Activated CD4-positive, alpha-beta T cell treated with anti-CD3 and anti-CD28 coated beads for 36 hours (primary cell): ENCODE measurements around the gene SCNN1A. TPM values are rescaled to one million over a fixed set of nuclear protein-coding genes. Genes with fewer than 3 reads are reported as not detected.
"Not testable (repeated sequence)": the region's sequence is repeated elsewhere in the genome, so short reads cannot be mapped to it uniquely, and the experiment has no call there.

Experiments used
- ATAC-seq: fragments of 200-7000 bp; cut with Tn5 transposase; one replicate; pipeline ENCODE4 v1.10.0; 2021; ENCODE audit warnings: mild to moderate bottlenecking, moderate library complexity
- CTCF ChIA-PET: fragments of 350-600 bp; sonication (Branson Sonifier 250); formaldehyde crosslinking; loops from one replicate; lab custom pipeline; 2021; ENCODE audit warnings: antibody characterized with exemption; lab: Charles Lee
- POLR2A ChIA-PET: fragments of 350-600 bp; sonication (Branson Sonifier 250); formaldehyde crosslinking; loops from one replicate; lab custom pipeline; 2021; ENCODE audit warnings: antibody characterized with exemption, inconsistent platforms; lab: Charles Lee
- DNase-seq: peaks from one replicate; pipeline ENCODE4 v3.0.0-alpha.2; 2020
- H3K27ac Mint-ChIP-seq: one replicate; pipeline ENCODE4 v1.8.0; 2021; ENCODE audit warnings: mixed read lengths
- H3K27me3 Mint-ChIP-seq: one replicate; pipeline ENCODE4 v1.8.0; 2021; ENCODE audit warnings: mixed read lengths
- H3K36me3 Mint-ChIP-seq: one replicate; pipeline ENCODE4 v1.8.0; 2021; ENCODE audit warnings: low read depth, mixed read lengths
- H3K4me1 Mint-ChIP-seq: one replicate; pipeline ENCODE4 v1.8.0; 2021; ENCODE audit warnings: mixed read lengths
- H3K4me3 Mint-ChIP-seq: one replicate; pipeline ENCODE4 v1.8.0; 2021; ENCODE audit warnings: mild to moderate bottlenecking, moderate library complexity, mixed read lengths
- H3K9me3 Mint-ChIP-seq: one replicate; pipeline ENCODE4 v1.8.0; 2021; ENCODE audit warnings: low read depth, mixed read lengths
- intact Hi-C, 2 experiments: fragments of 100-400 bp; cut with DNase I in 1 of 2; cut with micrococcal nuclease in 1 of 2; formaldehyde crosslinking; loops; one replicate each; pipeline versions ENCODE4 v1.14.2 to v1.15.1; 2022 to 2024; cut with DNase I, micrococcal nuclease
- total RNA-seq, 2 experiments: library from RNA; stranded (reverse); gene quantifications; one replicate each; pipeline ENCODE4 v1.2.3, GENCODE V29; 2021

SCNN1A gene
- total RNA-seq, 2 experiments from 2014 or later: 0.05 TPM; not detected in 1

DNA sequence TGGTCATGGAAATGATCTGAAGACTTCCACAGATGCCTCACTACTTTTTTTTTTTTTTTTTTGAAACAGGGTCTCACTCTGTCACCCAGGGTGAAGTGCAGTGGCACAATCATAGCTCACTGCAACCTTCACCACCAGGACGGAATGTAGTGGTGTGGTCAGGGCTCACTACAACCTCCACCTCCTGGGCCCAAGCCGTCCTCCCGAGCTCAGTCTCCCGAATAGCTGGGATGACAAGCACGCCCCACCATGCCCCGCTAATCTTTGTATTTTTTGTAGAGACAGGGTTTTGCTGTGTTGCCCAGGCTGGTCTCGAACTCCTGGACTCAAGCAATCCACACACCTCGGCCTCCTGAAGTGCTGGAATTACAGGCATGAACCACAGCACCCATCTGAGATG lies 36.8 kb downstream of the SCNN1A start:
- intact Hi-C loops: loop anchor here (5.0 kb wide), 3 partner anchors 34 to 214 kb away; partner anchors contain the start of gene GAPDH (in 1 of the 2)
- not testable (repeated sequence) for DNase-seq
- H3K4me1 Mint-ChIP-seq: peaks cover 27% of the 10 kb centered on the region

DNA sequence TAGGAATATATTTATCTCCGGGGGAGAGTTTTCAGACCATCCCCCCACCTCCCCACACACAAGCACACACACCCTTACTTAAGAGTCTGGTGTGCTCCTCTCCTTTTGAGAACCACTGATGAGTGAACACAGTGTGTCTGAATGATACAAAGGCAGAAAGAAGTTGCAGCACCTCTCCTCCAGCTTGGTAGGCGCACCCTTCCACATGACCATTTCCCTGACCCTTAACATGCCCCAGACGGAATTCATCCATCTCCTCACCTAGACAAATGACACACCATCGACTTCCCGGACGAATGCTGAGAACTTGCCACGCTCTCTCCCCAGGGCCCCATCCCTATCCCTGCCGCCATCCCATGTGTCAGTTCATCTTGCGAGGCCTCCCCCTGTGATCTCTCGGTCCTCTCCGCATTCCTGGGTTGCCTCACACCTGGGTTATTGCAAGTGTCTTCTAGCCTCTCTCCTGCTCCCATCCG lies 37.4 kb downstream of the SCNN1A start:
- H3K4me1 Mint-ChIP-seq: peaks cover 27% of the 10 kb centered on the region
- H3K27ac Mint-ChIP-seq: no peak overlapping the region
- DNase-seq (no peak), ATAC-seq (no peak)
- intact Hi-C loops: loop anchor here (2.0 to 5.0 kb wide), 5 partner anchors 34 to 214 kb away; partner anchors contain the start of gene GAPDH (in 1 of the 2)
- H3K4me3 Mint-ChIP-seq: no peak overlapping the region
- H3K27me3 Mint-ChIP-seq: no peaks in the 10 kb centered on the region
- ChIA-PET CTCF (interaction anchor here (0.7 to 1.4 kb wide), 2 partner anchors 15 to 178 kb away, joined by 3 read pairs; no protein-coding TSS in a partner anchor), POLR2A (interaction anchor here (1.1 kb wide), 1 partner anchor 194 kb away, joined by 3 read pairs; no protein-coding TSS in a partner anchor)
- H3K36me3 Mint-ChIP-seq: peaks cover 22% of the 10 kb centered on the region
- no peaks in the 10 kb centered on the region for H3K9me3 Mint-ChIP-seq

More for the DNA sequence above, 36.8 kb downstream of the SCNN1A start:
- not testable (repeated sequence) for H3K27me3 Mint-ChIP-seq, H3K9me3 Mint-ChIP-seq, H3K4me3 Mint-ChIP-seq, ATAC-seq, H3K27ac Mint-ChIP-seq
- ChIA-PET CTCF (interaction anchor here (0.7 to 1.5 kb wide), 5 partner anchors 15 to 178 kb away, joined by 3 to 6 read pairs (median 5); no protein-coding TSS in a partner anchor), POLR2A (interaction anchor here (0.6 to 1.1 kb wide), 3 partner anchors 10 to 195 kb away, joined by 3 read pairs; no protein-coding TSS in a partner anchor)
- peaks cover 18% of the 10 kb centered on the region for H3K36me3 Mint-ChIP-seq

DNA sequence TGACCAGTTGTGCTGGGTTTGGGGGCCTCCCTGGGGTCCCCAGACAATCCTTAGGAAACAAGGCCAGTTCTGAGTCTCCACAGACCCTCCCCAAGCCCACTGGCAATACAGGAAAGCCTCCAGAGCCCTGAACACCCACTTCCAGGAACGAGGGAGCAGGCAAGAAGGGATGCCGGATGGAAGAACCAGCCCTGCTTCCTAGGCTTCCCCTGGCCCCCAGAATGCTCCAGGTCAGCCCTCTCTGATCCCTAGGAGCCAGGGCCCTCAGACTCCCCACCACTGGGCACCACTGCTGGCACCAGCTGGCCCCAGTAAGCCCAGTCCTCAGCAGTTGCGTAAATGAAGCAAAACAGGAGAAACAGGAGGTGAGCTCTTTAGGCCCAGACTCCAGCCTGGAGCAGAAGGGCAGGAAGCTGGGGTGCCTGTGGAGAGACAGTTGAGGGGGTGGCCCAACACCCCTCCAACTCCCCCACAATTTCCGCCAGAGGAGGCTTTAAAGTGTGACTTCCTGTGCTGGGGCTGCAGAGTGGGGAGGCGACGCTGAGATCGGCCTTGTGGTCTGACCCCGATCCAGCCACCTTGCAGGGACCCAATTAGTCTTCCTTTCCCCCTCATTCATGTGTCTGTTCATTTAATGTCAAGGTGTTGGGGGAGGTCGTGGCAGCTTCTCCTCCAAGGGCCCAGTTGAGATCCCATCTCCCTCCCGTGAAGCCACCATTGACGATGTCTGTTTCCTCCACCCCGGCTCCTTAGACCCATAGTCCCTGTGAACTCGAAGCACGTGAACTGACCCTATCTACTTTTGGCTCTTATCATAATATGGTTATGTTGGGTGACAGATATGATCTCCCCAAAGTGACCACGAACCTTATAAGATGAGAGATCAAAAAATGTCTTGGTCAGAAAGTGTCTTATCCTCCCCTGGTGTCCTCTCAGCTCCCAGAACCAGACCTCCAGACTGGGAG lies 38.2 kb downstream of the SCNN1A start:
- Mint-ChIP-seq H3K4me1 (peaks cover 25% of the 10 kb centered on the region), H3K4me3 (no peak overlapping the region), H3K27me3 (no peaks in the 10 kb centered on the region), H3K9me3 (no peaks in the 10 kb centered on the region), H3K27ac (no peak overlapping the region), H3K36me3 (peaks cover 30% of the 10 kb centered on the region)
- peak; percentile 59 for DNase-seq
- intact Hi-C loops: loop anchor here (1.0 to 5.0 kb wide), 8 partner anchors 26 to 215 kb away; partner anchors contain the start of genes GAPDH (in 2 of the 2) and MRPL51 (in 1 of the 2)
- ChIA-PET POLR2A (interaction anchor here (0.9 to 3.1 kb wide), 7 partner anchors 8 to 196 kb away, joined by 3 to 11 read pairs (median 3); partner anchors contain the start of genes TAPBPL and VAMP1), CTCF (interaction anchor here (0.5 to 3.4 kb wide), 15 partner anchors 8 to 447 kb away, joined by 3 to 21 read pairs (median 4); no protein-coding TSS in a partner anchor)
- ATAC-seq: no peak

DNA sequence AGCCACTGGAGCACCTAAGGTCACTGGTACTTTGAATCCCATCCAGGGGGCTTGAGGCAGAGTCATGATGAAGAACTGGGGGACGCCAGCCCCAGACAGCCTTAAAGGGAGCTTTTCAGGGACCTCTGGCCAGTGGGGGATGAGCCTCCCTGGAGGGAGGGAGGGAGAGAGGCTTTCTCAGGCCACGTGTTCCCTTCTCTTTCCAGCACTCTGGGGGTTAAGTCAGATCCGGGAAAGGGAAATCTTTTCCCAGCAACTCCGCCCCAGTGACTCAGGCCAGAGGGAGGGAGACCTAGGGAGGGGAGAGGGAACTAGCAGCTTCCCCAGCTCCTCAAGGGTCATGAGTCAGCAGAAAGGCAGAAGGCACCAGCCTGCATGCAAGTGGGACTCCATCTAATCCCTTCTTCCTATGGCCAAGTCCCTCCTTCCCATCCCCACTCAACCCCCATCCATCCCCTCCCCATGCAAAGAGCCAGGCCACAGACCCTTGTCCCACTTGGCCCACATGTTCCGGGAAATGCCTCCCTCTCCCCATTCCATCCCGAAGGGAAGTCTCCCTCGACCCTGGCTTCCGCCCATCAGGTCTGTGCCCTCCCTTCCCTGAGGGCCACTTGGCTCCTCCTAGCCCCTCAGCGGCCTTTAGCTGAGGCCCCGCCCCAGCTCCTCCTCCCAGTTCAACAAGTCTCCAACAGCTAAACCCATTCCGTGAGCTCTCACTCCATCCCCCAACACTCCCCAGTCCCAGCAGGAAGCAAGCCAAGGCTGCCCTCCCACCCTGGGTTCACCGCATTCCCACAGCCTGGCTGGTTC lies 39.1 kb downstream of the SCNN1A start:
- ChIA-PET CTCF (interaction anchor here (0.5 to 3.4 kb wide), 22 partner anchors 7 to 448 kb away, joined by 3 to 21 read pairs (median 4); no protein-coding TSS in a partner anchor), POLR2A (interaction anchor here (0.9 to 3.1 kb wide), 7 partner anchors 9 to 196 kb away, joined by 3 to 11 read pairs (median 3); partner anchors contain the start of genes TAPBPL and VAMP1)
- Mint-ChIP-seq H3K9me3 (no peaks in the 10 kb centered on the region), H3K27ac (no peak overlapping the region), H3K4me1 (peaks cover 21% of the 10 kb centered on the region), H3K36me3 (peaks cover 35% of the 10 kb centered on the region), H3K27me3 (no peaks in the 10 kb centered on the region), H3K4me3 (no peak overlapping the region)
- DNase-seq: peak; percentile 79
- intact Hi-C loops: loop anchor here (1.0 to 5.0 kb wide), 8 partner anchors 27 to 216 kb away; partner anchors contain the start of genes GAPDH (in 2 of the 2) and MRPL51 (in 1 of the 2)
- ATAC-seq: peak; percentile 50

DNA sequence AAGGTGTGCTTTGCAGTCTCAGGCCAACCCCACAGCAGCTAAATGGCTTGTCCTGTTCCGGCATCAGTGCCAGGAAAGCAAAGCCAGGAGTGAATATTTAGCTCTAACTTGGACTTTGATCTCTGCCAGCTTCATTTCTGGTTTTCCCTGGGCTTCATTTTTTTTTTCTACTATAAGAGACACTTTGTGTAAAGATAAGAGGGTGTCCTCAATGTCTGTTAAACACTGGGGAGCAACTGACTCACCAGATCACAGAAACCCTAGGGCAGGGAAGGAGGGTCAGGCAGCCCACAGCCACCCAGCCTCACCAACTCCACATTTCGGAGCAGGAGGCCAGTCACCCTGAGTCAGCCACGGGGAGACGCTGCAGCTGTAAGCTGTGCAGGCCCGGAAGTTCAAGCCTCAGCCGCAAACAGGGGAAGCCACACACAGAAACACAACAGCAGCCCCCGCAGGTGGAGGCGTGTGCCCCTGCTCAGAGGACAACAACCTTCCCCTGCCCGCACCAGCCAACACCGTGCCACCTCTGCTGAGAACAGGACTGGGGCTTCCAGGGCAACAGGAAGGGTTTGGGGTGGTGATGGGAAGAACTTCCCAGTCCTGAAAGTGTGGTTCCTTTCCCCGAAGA lies 39.8 kb downstream of the SCNN1A start:
- DNase-seq (peak; percentile 94), ATAC-seq (peak; percentile 83)
- H3K27me3 Mint-ChIP-seq: no peaks in the 10 kb centered on the region
- H3K9me3 Mint-ChIP-seq: no peaks in the 10 kb centered on the region
- intact Hi-C loops: loop anchor here (1.0 to 5.0 kb wide), 12 partner anchors 10 to 217 kb away; partner anchors contain the start of genes GAPDH (in 2 of the 2) and MRPL51 (in 1 of the 2)
- POLR2A ChIA-PET: interaction anchor here (0.6 to 3.1 kb wide), 9 partner anchors 10 to 544 kb away, joined by 3 to 11 read pairs (median 4); partner anchors contain the start of genes MRPL51 and VAMP1
- peaks cover 42% of the 10 kb centered on the region for H3K36me3 Mint-ChIP-seq
- no peak overlapping the region for H3K4me3 Mint-ChIP-seq
- no peak overlapping the region for H3K27ac Mint-ChIP-seq
- CTCF ChIA-PET: interaction anchor here (0.6 to 3.4 kb wide), 15 partner anchors 8 to 203 kb away, joined by 3 to 21 read pairs (median 4); no protein-coding TSS in a partner anchor
- H3K4me1 Mint-ChIP-seq: peaks cover 21% of the 10 kb centered on the region

DNA sequence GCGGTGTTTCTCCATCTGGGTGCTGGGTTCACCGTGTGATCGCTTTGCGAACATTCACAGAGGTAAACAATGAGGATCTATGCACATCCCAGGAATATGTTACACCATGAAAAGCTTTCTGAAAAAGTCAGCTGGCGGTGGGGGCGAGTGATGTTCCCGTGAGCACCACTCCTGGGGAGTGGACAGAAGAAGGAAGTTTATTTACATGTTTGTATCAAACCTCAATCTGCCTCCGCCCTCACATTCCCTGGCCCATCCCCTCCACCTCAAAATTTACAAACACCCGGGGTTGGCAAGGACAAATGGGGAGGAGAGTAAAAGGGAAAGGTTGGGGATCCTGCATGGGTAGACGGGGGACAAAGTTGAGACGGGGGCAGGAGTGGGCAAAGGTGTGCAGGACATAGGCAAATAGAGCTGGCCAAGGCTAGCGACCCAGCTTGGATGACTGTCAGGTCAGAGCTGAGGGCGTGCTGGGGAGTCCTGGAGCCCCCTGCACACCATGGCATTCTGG lies 40.4 kb downstream of the SCNN1A start:
- peaks cover 47% of the 10 kb centered on the region for H3K36me3 Mint-ChIP-seq
- no peak for DNase-seq
- no peak overlapping the region for H3K27ac Mint-ChIP-seq
- H3K4me3 Mint-ChIP-seq: no peak overlapping the region
- no peaks in the 10 kb centered on the region for H3K9me3 Mint-ChIP-seq
- no peaks in the 10 kb centered on the region for H3K27me3 Mint-ChIP-seq
- intact Hi-C loops: loop anchor here (1.0 to 5.0 kb wide), 7 partner anchors 10 to 217 kb away; partner anchors contain the start of gene GAPDH (in 1 of the 2)
- ChIA-PET CTCF (interaction anchor here (0.6 to 3.4 kb wide), 14 partner anchors 9 to 203 kb away, joined by 3 to 21 read pairs (median 4); no protein-coding TSS in a partner anchor), POLR2A (interaction anchor here (0.6 to 3.1 kb wide), 8 partner anchors 10 to 545 kb away, joined by 3 to 11 read pairs (median 4); partner anchors contain the start of genes MRPL51 and VAMP1)
- no peak for ATAC-seq
- H3K4me1 Mint-ChIP-seq: peaks cover 21% of the 10 kb centered on the region

DNA sequence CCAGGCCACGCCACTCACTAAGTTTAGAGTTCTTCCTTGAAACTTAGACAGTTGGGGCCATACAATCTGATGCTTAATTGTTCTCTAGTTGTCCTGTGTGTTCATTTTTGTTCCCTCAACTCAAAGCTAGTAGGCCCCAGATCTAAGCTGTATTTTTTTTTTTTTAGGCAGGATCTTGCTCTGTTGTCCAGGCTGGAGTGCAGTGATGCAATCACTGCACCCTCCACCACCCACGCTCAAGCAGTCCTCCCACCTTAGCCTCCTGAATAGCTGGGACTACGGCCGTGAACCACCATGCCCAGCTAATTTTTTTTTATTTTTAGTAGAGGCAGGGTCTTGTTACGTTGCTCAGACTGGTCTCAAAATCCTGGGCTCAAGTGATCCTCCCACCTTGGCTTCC lies 41.0 kb downstream of the SCNN1A start:
- ChIA-PET POLR2A (interaction anchor here (0.6 to 3.1 kb wide), 2 partner anchors 17 to 26 kb away, joined by 6 to 8 read pairs; no protein-coding TSS in a partner anchor), CTCF (interaction anchor here (0.7 to 3.4 kb wide), 6 partner anchors 9 to 131 kb away, joined by 3 to 21 read pairs (median 8); no protein-coding TSS in a partner anchor)
- Mint-ChIP-seq H3K4me3 (peak overlapping the region; percentile 15), H3K9me3 (no peaks in the 10 kb centered on the region), H3K36me3 (peaks cover 50% of the 10 kb centered on the region), H3K27ac (peak overlapping the region; percentile 13), H3K27me3 (no peaks in the 10 kb centered on the region), H3K4me1 (peaks cover 21% of the 10 kb centered on the region)
- ATAC-seq: no peak
- intact Hi-C loops: no loop called here
- no peak for DNase-seq

DNA sequence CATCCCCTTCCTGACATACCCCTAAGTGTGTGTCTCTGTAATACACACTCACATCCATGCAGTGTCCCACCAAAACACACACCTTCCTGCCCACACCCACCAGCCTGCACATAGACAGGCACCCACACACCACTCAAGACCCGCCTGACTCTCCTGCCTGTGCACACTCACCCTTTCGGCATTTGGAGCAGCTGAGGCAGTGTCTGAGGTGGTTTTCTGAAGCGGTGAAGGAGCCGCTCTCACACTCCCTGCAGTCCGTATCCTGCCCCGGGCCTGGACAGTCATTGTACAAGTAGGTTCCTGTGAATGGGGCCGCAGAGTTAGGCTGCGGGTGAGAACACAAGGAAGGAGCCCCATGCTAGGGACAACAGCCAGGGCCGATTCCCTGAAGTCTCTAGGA lies 41.8 kb downstream of the SCNN1A start:
- peak; percentile 32 for DNase-seq
- POLR2A ChIA-PET: interaction anchor here (0.6 kb wide), 1 partner anchor 18 kb away, joined by 6 read pairs; no protein-coding TSS in a partner anchor
- ATAC-seq: no peak
- H3K4me1 Mint-ChIP-seq: peaks cover 21% of the 10 kb centered on the region
- no peaks in the 10 kb centered on the region for H3K27me3 Mint-ChIP-seq
- H3K36me3 Mint-ChIP-seq: peaks cover 55% of the 10 kb centered on the region
- CTCF ChIA-PET: interaction anchor here (1.3 to 3.4 kb wide), 3 partner anchors 8 to 14 kb away, joined by 4 to 21 read pairs (median 11); no protein-coding TSS in a partner anchor
- no peaks in the 10 kb centered on the region for H3K9me3 Mint-ChIP-seq
- H3K27ac Mint-ChIP-seq: peak overlapping the region; percentile 79
- H3K4me3 Mint-ChIP-seq: peak overlapping the region; percentile 15
- intact Hi-C loops: no loop called here

DNA sequence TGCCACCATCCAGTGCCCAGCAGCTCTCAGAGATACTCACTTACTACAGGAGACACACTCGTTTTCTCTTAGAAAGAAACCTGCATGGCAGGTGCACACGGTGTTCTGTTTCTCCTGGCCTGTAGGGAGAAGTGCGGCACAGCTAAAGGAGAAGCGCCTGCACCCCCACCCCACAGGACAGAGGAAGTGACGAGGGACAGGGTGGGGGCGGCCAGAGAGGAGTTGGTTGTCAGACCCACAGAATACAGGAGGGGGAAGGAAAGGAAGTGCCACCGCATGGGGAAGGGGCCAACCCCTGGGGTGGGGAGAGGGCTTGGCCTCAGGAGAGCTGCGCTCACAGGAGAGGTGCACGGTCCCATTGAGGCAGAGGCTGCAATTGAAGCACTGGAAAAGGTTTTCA lies 42.3 kb downstream of the SCNN1A start:
- ChIA-PET CTCF (interaction anchor here (0.7 to 0.8 kb wide), 2 partner anchors 35 to 131 kb away, joined by 3 read pairs; no protein-coding TSS in a partner anchor), POLR2A (no interaction called here)
- DNase-seq: peak; percentile 34
- peaks cover 21% of the 10 kb centered on the region for H3K4me1 Mint-ChIP-seq
- peak overlapping the region; percentile 79 for H3K27ac Mint-ChIP-seq
- no peak for ATAC-seq
- no peaks in the 10 kb centered on the region for H3K9me3 Mint-ChIP-seq
- no peaks in the 10 kb centered on the region for H3K27me3 Mint-ChIP-seq
- H3K4me3 Mint-ChIP-seq: no peak overlapping the region
- intact Hi-C loops: no loop called here
- H3K36me3 Mint-ChIP-seq: peaks cover 61% of the 10 kb centered on the region
